IMR-90 (cell line): ENCODE measurements around the gene SLC50A1. TPM values are rescaled to one million over a fixed set of nuclear protein-coding genes. Genes with fewer than 3 reads are reported as not detected.

Experiments used
- ATAC-seq: fragments of 200-7000 bp; cut with Tn5 transposase; 2 replicates; pipeline ENCODE4 v1.9.1; 2020; ENCODE audit warnings: low read depth, mild to moderate bottlenecking, moderate library complexity
- BruUV-seq: library from RNA; stranded (reverse); fragments of 400-500 nt; replicated peaks from 2 replicates; lab custom pipeline; 2021; lab: Mats Ljungman, UMichigan
- CTCF ChIA-PET: fragments of 300-600 bp; formaldehyde crosslinking; extraction: SDS; loops from one replicate; lab custom pipeline; 2021; ENCODE audit warnings: antibody characterized with exemption; lab: Yijun Ruan, JAX
- POLR2A ChIA-PET: fragments of 300-600 bp; sonication (Branson Sonifier 250); formaldehyde crosslinking; loops from one replicate; lab custom pipeline; 2022; ENCODE audit warnings: antibody characterized with exemption; ENCODE audit not compliant: unreplicated experiment; lab: Charles Lee
- DNase-seq: peaks from one replicate; pipeline ENCODE4 v3.0.0; 2013
- H2AFZ ChIP-seq: replicated peaks from 2 replicates; pipeline ENCODE3; 2013; ENCODE audit warnings: low read length, mild to moderate bottlenecking; ENCODE audit not compliant: poor library complexity
- H2AK5ac ChIP-seq: 2 replicates; pipeline ENCODE4 v1.6.1; 2013; ENCODE audit warnings: low read depth, low read length, inconsistent platforms
- H2AK9ac ChIP-seq: replicated peaks from 2 replicates; pipeline ENCODE3; 2013; ENCODE audit warnings: mild to moderate bottlenecking, low read depth, low read length, moderate library complexity; ENCODE audit not compliant: poor library complexity
- H2BK120ac ChIP-seq: 2 replicates; pipeline ENCODE4 v1.6.1; 2013; ENCODE audit warnings: low read depth, low read length, inconsistent platforms
- H2BK15ac ChIP-seq: 3 replicates; pipeline ENCODE4 v1.6.1; 2013; ENCODE audit warnings: low read depth, low read length, inconsistent platforms
- H2BK20ac ChIP-seq: 2 replicates; pipeline ENCODE4 v1.6.1; 2013; ENCODE audit warnings: low read depth, mild to moderate bottlenecking, inconsistent platforms, low read length, moderate library complexity
- H2BK5ac ChIP-seq: 2 replicates; pipeline ENCODE4 v1.6.1; 2013; ENCODE audit warnings: mild to moderate bottlenecking, low read depth, low read length, inconsistent platforms; ENCODE audit not compliant: poor library complexity, severe bottlenecking
- H3K14ac ChIP-seq: replicated peaks from 2 replicates; pipeline ENCODE4 v1.6.1; 2013; ENCODE audit warnings: low read depth, low read length, inconsistent platforms
- H3K18ac ChIP-seq: 2 replicates; pipeline ENCODE4 v1.6.1; 2013; ENCODE audit warnings: low read depth, low read length, control low read depth
- H3K23ac ChIP-seq: 2 replicates; pipeline ENCODE4 v1.6.1; 2013; ENCODE audit warnings: low read depth, low read length, inconsistent platforms
- H3K27ac ChIP-seq: 2 replicates; pipeline ENCODE4 v1.5.1; 2013; ENCODE audit warnings: mild to moderate bottlenecking, control low read depth, low read length; ENCODE audit not compliant: insufficient read depth
- H3K27me3 ChIP-seq: 2 replicates; pipeline ENCODE4 v1.6.1; 2013; ENCODE audit warnings: low read length; ENCODE audit not compliant: control insufficient read depth, insufficient read depth
- H3K36me3 ChIP-seq: 2 replicates; pipeline ENCODE4 v1.6.1; 2013; ENCODE audit warnings: low read length, mixed read lengths; ENCODE audit not compliant: control insufficient read depth, insufficient read depth
- H3K4ac ChIP-seq: 2 replicates; pipeline ENCODE4 v1.6.1; 2013; ENCODE audit warnings: low read depth, low read length, inconsistent platforms
- H3K4me1 ChIP-seq: 2 replicates; pipeline ENCODE4 v1.6.1; 2013; ENCODE audit warnings: low read length, mixed read lengths; ENCODE audit not compliant: control insufficient read depth, insufficient read depth
- H3K4me2 ChIP-seq: 2 replicates; pipeline ENCODE4 v1.6.1; 2013; ENCODE audit warnings: low read depth, mild to moderate bottlenecking, control low read depth, low read length, moderate library complexity
- H3K4me3 ChIP-seq: 2 replicates; pipeline ENCODE4 v1.5.1; 2013; ENCODE audit warnings: low read depth, mild to moderate bottlenecking, control low read depth, low read length, moderate library complexity; ENCODE audit not compliant: insufficient read depth
- H3K56ac ChIP-seq: 2 replicates; pipeline ENCODE4 v1.6.1; 2013; ENCODE audit warnings: low read length, inconsistent platforms; ENCODE audit not compliant: insufficient read depth; ENCODE audit errors: extremely low read depth
- H3K79me1 ChIP-seq, 2 experiments: 2 replicates each; pipeline ENCODE4 v1.6.1; 2013; ENCODE audit warnings: low read length in 2 of 2, inconsistent platforms in 1 of 2, low read depth in 1 of 2
- H3K9ac ChIP-seq: 2 replicates; pipeline ENCODE4 v1.6.1; 2013; ENCODE audit warnings: low read depth, low read length, control low read depth
- H3K9me1 ChIP-seq: 2 replicates; pipeline ENCODE4 v1.6.1; 2013; ENCODE audit warnings: low read length, inconsistent platforms; ENCODE audit not compliant: insufficient read depth
- H3K9me3 ChIP-seq: 2 replicates; pipeline ENCODE4 v1.6.1; 2013; ENCODE audit warnings: low read length; ENCODE audit not compliant: control insufficient read depth, insufficient read depth
- H4K20me1 ChIP-seq: 2 replicates; pipeline ENCODE4 v1.6.1; 2013; ENCODE audit warnings: low read length, inconsistent platforms; ENCODE audit not compliant: insufficient read depth
- H4K5ac ChIP-seq: 2 replicates; pipeline ENCODE4 v1.6.1; 2013; ENCODE audit warnings: mild to moderate bottlenecking, low read depth, low read length, control low read depth
- H4K8ac ChIP-seq, 2 experiments: 2 replicates each; pipeline ENCODE4 v1.6.1; 2013; ENCODE audit warnings: low read depth in 2 of 2, low read length in 2 of 2, control low read depth in 1 of 2, inconsistent platforms in 1 of 2
- H4K91ac ChIP-seq: 2 replicates; pipeline ENCODE4 v1.6.1; 2013; ENCODE audit warnings: low read depth, low read length, inconsistent platforms; ENCODE audit not compliant: insufficient read depth
- BHLHE40 ChIP-seq: fragments of 150-350 bp; IDR thresholded peaks from 2 replicates; pipeline ENCODE4 v1.6.1; 2016; ENCODE audit warnings: mild to moderate bottlenecking, low read depth, low read length
- CEBPB ChIP-seq: IDR thresholded peaks from 2 replicates; pipeline ENCODE4 v1.6.1; 2012; ENCODE audit warnings: low read depth, low read length, improper control_type of control experiment
- CHD1 ChIP-seq: IDR thresholded peaks from 2 replicates; pipeline ENCODE4 v1.6.1; 2012; ENCODE audit warnings: low read depth, low read length, improper control_type of control experiment
- FOS ChIP-seq: fragments of 150-350 bp; IDR thresholded peaks from 2 replicates; pipeline ENCODE4 v1.6.1; 2016; ENCODE audit warnings: low read depth, low read length
- MAFK ChIP-seq: IDR thresholded peaks from 2 replicates; pipeline ENCODE4 v1.6.1; 2012; ENCODE audit warnings: low read depth, low read length, improper control_type of control experiment
- MAZ ChIP-seq: IDR thresholded peaks from 2 replicates; pipeline ENCODE4 v1.6.1; 2012; ENCODE audit warnings: low read depth, mild to moderate bottlenecking, low read length, improper control_type of control experiment, moderate library complexity, borderline replicate concordance
- MXI1 ChIP-seq: IDR thresholded peaks from 2 replicates; pipeline ENCODE4 v1.6.1; 2012; ENCODE audit warnings: low read depth, mild to moderate bottlenecking, low read length, moderate library complexity, borderline replicate concordance
- NFE2L2 ChIP-seq: fragments of 150-350 bp; IDR thresholded peaks from 2 replicates; pipeline ENCODE4 v1.6.1; 2016; ENCODE audit warnings: low read depth, mild to moderate bottlenecking, low read length
- POLR2A ChIP-seq: IDR thresholded peaks from 2 replicates; pipeline ENCODE4 v1.6.1; 2012; ENCODE audit warnings: mild to moderate bottlenecking, low read depth, low read length
- RAD21 ChIP-seq: IDR thresholded peaks from 2 replicates; pipeline ENCODE4 v1.6.1; 2012; ENCODE audit warnings: low read length, improper control_type of control experiment
- RCOR1 ChIP-seq: IDR thresholded peaks from 2 replicates; pipeline ENCODE4 v1.6.1; 2012; ENCODE audit warnings: mild to moderate bottlenecking, low read length, improper control_type of control experiment; ENCODE audit not compliant: insufficient replicate concordance
- RFX5 ChIP-seq: IDR thresholded peaks from 2 replicates; pipeline ENCODE4 v1.8.0; 2012; ENCODE audit warnings: low read depth, mild to moderate bottlenecking, low read length, moderate library complexity
- SMC3 ChIP-seq: fragments of 150-350 bp; IDR thresholded peaks from 2 replicates; pipeline ENCODE4 v1.6.1; 2016; ENCODE audit warnings: low read depth, mild to moderate bottlenecking, antibody characterized with exemption, low read length, moderate library complexity
- WGBS, 2 experiments: methylation state at CpG; one replicate each; pipeline versions ENCODE4 v1.1.5 to v1.1.7; 2013; ENCODE audit warnings: missing lambda C conversion rate in 2 of 2; ENCODE audit not compliant: insufficient read length in 1 of 2; ENCODE audit errors: extremely low coverage in 2 of 2; 5-methylcytosine and 5-hydroxymethylcytosine counted together
- dilution Hi-C: fragments of 300-500 bp; cut with HindIII; formaldehyde crosslinking; loops from one replicate; pipeline ENCODE4 v1.14.3; 2018; ENCODE audit warnings: low sequenced_read_pairs; ENCODE audit not compliant: unreplicated experiment
- in situ Hi-C: fragments of 300-500 bp; cut with MboI; formaldehyde crosslinking; loops from 3 replicates; pipeline ENCODE4 v1.14.3; 2019; ENCODE audit warnings: low sequenced_read_pairs, inconsistent platforms, mixed read lengths
- intact Hi-C: fragments of 100-400 bp; cut with micrococcal nuclease; formaldehyde crosslinking; loops from 2 replicates; pipeline ENCODE4 v1.10.0; 2022
- polyA plus RNA-seq, 3 experiments: library from polyadenylated mRNA; depleted of rRNA; stranded (reverse); fragments of >200 nt; gene quantifications; 2 replicates each; pipeline ENCODE4 v1.2.3, GENCODE V29; 2012; ENCODE audit warnings: low replicate concordance in 1 of 3
- total RNA-seq: library from RNA; depleted of rRNA; stranded (reverse); fragments of >200 nt; gene quantifications from 2 replicates; pipeline ENCODE4 v1.2.3, GENCODE V29; 2012
- TF ChIP-seq, protein P1 (sequence below): fragments of 150-350 bp; IDR thresholded peaks from 2 replicates; pipeline ENCODE4 v1.6.1; 2017; ENCODE audit warnings: mild to moderate bottlenecking, antibody characterized with exemption, low read length, low read depth
- TF ChIP-seq, protein P2 (sequence below): fragments of 150-350 bp; IDR thresholded peaks from 2 replicates; pipeline ENCODE4 v1.6.1; 2016; ENCODE audit warnings: low read depth, mild to moderate bottlenecking, low read length, moderate library complexity, borderline replicate concordance
- TF ChIP-seq, protein P3 (sequence below): conservative IDR thresholded peaks from 2 replicates; pipeline ENCODE4 v1.5.1; 2012; ENCODE audit warnings: mild to moderate bottlenecking, low read depth, low read length, improper control_type of control experiment

SLC50A1 gene
- total and polyA plus RNA-seq, 2 of the 4 experiments (the other 2 are of a cell fraction), result 20.6 to 20.8 TPM

DNA sequence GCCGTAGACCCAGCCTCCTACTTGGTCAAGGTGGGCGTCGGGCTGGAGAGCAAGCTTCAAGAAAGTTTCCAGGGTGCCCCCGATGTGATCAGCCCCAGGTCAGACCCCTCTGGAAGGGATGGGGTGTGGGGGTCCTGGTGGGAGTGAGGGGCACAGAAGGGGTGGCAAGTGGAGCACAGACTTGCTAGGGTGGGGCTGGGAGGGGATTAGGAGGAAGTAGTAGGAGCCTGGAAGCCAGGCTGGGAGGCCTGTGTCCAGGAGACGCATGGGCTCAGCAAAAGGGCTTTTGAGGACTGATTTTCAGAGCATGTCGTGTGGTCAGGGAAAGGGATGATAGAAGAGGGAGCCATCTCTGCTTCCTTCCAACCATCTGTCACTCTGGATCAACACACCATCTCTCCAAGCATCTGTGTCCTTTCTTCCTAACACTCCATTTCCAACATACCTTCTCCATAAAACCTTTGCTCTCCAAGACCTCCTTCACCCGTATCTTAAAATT is 46.4 kb downstream of the SLC50A1 start:
- Histone ChIP-seq H2BK15ac (no peak overlapping the region), H3K27me3 (no peaks in the 10 kb centered on the region), H3K79me1 (peaks cover 0 to 3% of the 10 kb centered on the region in 2 experiments; a peak in 1 of 4 replicates), H2BK20ac (no peak overlapping the region), H3K4ac (no peak overlapping the region), H3K9me1 (no peaks in the 10 kb centered on the region), H4K5ac (no peak overlapping the region), H4K20me1 (no peaks in the 10 kb centered on the region), H3K27ac (no peak overlapping the region), H4K8ac (no peak overlapping the region), H3K4me2 (no peak overlapping the region), H2AK5ac (no peak overlapping the region), H3K23ac (no peak overlapping the region), H3K18ac (no peak overlapping the region), H2AK9ac (no peak overlapping the region), H3K36me3 (peaks cover 41% of the 10 kb centered on the region), H3K56ac (no peak overlapping the region), H3K4me1 (no peaks in the 10 kb centered on the region), H3K4me3 (no peak overlapping the region), H2BK5ac (no peak overlapping the region), H3K14ac (no peak overlapping the region), H3K9me3 (no peaks in the 10 kb centered on the region), H3K9ac (no peak overlapping the region), H4K91ac (no peak overlapping the region), H2AFZ (no peak overlapping the region), H2BK120ac (no peak overlapping the region)
- DNase-seq (no peak), ATAC-seq (no peak)
- in situ Hi-C loops (no loop called here), dilution Hi-C loops (no loop called here), intact Hi-C loops (no loop called here)
- TF ChIP-seq RAD21 (no peak), SMC3 (no peak), FOS (no peak), MXI1 (no peak), RCOR1 (no peak), MAFK (no peak), CEBPB (no peak), RFX5 (no peak), POLR2A (no peak), BHLHE40 (no peak), MAZ (no peak), CHD1 (no peak), NFE2L2 (no peak)
- TF ChIP-seq, protein P1, sequence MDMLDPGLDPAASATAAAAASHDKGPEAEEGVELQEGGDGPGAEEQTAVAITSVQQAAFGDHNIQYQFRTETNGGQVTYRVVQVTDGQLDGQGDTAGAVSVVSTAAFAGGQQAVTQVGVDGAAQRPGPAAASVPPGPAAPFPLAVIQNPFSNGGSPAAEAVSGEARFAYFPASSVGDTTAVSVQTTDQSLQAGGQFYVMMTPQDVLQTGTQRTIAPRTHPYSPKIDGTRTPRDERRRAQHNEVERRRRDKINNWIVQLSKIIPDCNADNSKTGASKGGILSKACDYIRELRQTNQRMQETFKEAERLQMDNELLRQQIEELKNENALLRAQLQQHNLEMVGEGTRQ, result no peak
- TF ChIP-seq, protein P2, sequence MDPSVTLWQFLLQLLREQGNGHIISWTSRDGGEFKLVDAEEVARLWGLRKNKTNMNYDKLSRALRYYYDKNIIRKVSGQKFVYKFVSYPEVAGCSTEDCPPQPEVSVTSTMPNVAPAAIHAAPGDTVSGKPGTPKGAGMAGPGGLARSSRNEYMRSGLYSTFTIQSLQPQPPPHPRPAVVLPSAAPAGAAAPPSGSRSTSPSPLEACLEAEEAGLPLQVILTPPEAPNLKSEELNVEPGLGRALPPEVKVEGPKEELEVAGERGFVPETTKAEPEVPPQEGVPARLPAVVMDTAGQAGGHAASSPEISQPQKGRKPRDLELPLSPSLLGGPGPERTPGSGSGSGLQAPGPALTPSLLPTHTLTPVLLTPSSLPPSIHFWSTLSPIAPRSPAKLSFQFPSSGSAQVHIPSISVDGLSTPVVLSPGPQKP, result no peak
- TF ChIP-seq, protein P3, sequence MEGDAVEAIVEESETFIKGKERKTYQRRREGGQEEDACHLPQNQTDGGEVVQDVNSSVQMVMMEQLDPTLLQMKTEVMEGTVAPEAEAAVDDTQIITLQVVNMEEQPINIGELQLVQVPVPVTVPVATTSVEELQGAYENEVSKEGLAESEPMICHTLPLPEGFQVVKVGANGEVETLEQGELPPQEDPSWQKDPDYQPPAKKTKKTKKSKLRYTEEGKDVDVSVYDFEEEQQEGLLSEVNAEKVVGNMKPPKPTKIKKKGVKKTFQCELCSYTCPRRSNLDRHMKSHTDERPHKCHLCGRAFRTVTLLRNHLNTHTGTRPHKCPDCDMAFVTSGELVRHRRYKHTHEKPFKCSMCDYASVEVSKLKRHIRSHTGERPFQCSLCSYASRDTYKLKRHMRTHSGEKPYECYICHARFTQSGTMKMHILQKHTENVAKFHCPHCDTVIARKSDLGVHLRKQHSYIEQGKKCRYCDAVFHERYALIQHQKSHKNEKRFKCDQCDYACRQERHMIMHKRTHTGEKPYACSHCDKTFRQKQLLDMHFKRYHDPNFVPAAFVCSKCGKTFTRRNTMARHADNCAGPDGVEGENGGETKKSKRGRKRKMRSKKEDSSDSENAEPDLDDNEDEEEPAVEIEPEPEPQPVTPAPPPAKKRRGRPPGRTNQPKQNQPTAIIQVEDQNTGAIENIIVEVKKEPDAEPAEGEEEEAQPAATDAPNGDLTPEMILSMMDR, result no peak
- WGBS, 2 experiments, result 100% methylated on average over 1 of the region's 7 CpGs
- POLR2A ChIA-PET, result no interaction called here
- CTCF ChIA-PET, result no interaction called here
- no TSS peak for BruUV-seq
